ENCODE data around the gene RAB28.
A peak's percentile ranks its signal among the peaks of the same experiment; 100 is the strongest.

Gene RAB28

DNA sequence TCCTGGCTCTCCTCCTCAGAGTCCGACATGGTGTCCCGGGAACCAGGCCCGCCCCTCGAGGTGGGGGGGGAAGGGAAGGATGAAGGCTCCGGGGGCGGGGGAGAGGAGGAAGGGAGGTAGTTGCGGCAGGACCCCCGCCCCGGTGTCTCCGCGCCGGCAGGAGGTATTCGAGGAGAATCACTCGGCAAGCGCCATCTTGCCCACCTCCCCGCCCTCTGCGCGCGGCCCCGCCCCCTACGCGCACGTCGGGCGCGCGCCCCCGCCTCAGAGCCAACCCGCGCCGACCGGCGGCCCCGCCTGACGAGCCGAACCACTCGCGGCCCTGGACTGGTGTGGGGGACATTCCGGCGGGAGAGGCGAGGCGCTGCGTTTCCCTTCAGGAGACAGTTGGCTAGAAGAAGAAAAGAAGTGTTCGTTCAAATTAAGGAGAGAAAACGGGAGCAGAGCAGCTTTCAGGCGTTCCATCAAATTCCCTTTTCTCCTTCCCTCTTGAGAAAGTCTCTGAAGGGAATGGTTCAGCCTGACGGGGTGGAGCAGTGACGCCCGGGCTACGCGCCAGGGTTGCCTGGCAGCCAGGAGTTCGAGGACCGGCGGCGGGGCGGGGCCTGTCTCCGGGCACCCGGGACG is at the start of gene RAB28:
Gene RAB28 (minus strand): TSS at position 219 of the 627 bp plus-strand sequence.
- DNase-seq (ENCODE audit: insufficient read length, low spot score) (peak; percentile 51), FAIRE-seq (peak; percentile 52)
- peak; percentile 55; the same call in 1 of the 2 replicates for TF ChIP-seq POLR2A (IDR thresholded peaks at IDR 0.05; ENCODE audit: low read depth, low read length)

DNA sequence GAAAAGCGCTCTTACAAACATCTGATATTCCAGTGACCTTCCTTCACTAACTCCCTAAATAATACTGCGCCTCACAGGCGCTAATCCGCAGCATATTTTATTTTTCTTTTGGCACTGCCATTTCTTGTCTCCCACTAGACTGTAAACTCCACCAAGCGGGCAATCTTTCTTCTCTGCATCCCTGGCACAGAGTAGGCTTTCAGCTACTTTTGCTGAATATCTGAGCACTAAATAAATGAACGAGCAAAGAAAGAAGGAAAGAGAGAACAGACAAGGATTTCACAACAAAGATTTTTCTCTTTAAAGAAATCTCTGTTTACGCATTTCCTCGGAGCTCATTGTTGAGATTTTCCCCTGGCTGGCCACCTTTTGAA is 47.5 kb upstream of the RAB28 start:
- no peak for TF ChIP-seq POLR2A (IDR thresholded peaks at IDR 0.05; ENCODE audit: low read depth, low read length)
- DNase-seq (ENCODE audit: insufficient read length, low spot score), result no peak
- FAIRE-seq, result no peak

DNA sequence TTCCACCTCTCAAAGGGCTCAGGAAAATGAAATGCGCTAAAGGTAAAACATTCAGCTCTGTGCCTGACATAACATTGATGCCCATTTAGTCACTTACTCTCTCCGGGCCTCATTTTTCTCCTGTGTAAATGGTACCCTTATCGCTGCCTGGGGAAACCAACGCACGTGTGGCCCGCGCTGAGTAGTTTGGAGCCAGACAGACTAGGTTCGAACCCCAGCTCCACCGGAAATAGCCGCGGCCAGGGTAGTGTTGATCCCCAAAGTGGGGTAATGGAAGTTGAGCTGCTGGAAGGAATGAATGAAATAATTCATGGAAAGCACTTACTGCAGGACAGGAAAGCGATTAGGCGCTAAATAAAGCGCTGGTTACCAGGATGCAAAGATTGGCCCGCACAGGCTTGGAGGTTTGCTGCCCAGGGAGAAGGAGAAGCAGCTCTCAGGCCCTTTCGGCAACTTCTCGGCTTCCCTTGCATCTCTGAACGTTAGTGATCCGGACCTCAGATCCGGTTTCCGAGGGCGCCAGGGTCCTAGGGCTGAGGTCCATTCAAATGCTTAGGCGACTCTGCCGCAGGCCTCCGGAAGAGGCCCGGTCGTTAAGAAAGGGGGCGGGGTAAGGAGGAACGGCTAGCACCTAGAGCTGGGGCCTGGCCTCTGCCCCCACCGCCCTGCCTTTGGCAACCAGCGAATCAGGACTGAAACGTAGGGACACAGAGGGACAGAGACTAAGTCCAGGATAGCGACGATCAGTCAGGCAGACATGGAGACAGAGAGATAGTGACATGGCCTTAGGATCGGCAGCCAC is 46.9 kb upstream of the RAB28 start:
- DNase-seq (ENCODE audit: insufficient read length, low spot score) (no peak), FAIRE-seq (no peak)
- no peak for TF ChIP-seq POLR2A (IDR thresholded peaks at IDR 0.05; ENCODE audit: low read depth, low read length)

DNA sequence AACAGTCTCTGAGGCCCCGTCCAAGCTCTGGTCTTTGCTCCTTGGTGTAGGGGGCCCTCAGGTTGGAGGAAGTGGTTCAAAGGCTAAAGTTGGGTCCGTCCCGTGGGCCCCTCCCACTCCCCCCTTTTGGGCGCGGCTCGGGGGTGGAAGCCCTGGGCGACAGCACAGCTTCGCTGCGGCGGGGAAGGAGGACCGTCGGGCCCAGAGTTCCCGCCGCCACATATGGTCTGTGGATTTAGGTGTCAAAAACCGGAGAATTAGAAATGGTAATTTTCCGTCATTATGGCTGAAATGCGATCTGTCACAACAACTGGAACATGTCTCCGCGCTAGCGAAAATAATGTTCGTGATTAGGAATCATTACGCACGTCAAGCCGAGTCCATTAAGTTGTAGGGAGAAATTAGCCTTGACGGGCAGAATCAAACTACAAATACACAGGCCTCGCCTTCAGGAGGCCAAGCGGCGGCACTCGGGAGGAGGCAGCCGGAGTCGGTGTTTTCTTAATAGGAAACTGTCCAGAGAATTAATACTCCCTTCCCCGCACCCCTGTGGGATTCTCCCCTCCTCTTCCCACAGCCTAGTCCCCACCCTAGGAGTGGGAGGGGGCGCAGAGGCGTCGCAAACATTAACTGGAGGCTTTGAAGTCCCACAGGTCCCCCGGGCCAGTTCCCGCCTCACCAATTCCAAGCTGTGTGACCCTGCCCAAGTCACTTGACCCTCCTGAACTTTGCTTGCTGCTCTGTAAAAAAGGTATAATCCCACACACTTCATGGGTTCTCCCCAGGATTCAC is 45.2 kb upstream of the RAB28 start:
- no peak for TF ChIP-seq POLR2A (IDR thresholded peaks at IDR 0.05; ENCODE audit: low read depth, low read length)
- FAIRE-seq, result no peak
- DNase-seq (ENCODE audit: insufficient read length, low spot score), result no peak

DNA sequence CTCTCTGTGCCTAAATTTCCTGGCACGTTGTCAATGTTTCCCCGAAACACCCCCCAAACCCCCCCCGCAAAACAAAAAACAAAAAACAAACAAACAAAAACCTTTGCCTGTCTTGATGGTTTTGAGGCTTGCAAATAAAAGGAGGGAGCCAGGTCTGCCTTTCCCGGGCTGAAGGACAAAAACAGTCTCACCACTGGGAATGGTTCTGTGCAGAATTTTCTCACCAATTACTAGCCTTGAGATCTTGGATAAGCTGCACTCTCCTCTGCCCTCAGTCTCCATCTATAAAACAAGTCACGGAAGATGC is 44.6 kb upstream of the RAB28 start:
- DNase-seq (ENCODE audit: insufficient read length, low spot score), result no peak
- TF ChIP-seq POLR2A (IDR thresholded peaks at IDR 0.05; ENCODE audit: low read depth, low read length), result no peak
- FAIRE-seq, result no peak

DNA sequence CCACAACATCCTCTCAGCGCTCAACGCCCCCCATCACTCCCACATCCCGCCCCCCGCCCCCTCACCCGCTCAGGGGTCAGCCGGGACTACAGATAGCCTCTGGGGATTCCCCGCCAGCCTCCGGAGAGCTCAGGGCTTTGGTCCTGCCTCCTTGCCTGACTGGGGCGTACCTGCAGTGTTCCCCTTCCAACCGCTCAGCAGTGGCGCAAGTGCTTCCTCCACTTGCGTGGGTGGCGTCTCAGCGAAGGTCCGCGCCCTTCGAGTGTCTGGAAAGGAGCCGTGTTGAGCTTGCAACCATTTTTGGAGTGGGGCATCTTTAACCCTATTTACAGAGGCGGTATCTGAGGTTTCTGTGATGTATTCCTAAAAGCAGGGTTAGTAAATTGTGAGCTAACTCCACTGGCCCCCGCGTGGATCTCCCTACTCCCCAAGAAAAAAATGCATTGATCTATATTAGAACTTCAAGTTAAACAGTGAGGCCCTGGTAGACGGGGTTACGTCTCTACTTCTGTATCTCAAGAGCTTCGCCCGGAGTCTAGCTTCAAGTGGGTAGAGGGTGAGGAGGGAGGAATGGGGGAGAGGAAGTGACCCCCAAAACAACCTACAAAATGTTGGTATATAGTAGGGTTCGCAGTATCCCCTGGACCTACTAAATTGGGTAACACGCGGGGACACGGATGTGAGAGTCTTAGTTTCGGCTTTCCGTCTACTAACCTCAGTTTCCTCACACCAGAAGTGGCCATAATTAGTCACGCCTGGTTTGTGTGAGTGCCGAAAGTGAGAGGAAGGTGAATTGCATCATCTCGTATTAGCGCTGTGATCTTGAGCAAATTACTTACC is 44.1 kb upstream of the RAB28 start:
- DNase-seq (ENCODE audit: insufficient read length, low spot score) (no peak), FAIRE-seq (no peak)
- no peak for TF ChIP-seq POLR2A (IDR thresholded peaks at IDR 0.05; ENCODE audit: low read depth, low read length)

DNA sequence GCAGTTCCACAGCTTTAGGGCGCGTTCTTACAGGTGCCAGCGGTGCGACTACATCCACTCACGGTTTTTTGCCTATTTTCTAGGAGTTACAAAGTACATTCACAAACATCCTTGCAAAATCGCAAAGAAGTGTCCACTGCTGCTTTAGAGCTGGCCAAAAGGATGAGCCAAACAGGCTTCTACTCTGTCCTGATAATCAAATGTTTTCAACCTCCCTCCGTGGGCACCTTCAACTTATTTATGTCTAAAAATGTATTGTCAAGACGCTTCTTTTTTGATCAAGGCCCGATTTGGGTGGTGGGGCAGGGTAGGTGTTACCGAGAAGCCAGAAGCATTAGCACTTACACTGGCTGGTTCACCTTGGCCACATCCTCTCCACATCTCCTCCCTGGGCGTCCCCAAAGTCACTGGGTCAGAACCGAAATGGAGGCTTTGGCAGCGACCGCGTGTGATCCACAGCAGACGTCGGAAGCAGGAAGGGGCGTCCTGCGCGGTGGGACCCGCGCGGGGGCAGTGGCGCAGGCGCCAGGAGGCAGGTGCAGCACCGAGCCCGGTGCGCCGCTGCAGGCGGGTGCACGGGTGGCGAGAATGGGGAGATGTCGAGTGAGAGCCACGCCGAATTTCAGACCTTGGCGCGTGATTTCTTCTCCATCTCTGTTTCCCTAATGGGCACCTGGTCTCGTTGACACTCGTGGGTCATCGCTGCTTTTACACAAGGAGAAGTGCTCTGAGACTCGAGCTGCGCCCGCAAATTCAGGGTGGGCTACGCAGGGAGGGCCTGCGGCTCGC is 43.2 kb upstream of the RAB28 start:
- DNase-seq (ENCODE audit: insufficient read length, low spot score) (no peak), FAIRE-seq (no peak)
- no peak for TF ChIP-seq POLR2A (IDR thresholded peaks at IDR 0.05; ENCODE audit: low read depth, low read length)

DNA sequence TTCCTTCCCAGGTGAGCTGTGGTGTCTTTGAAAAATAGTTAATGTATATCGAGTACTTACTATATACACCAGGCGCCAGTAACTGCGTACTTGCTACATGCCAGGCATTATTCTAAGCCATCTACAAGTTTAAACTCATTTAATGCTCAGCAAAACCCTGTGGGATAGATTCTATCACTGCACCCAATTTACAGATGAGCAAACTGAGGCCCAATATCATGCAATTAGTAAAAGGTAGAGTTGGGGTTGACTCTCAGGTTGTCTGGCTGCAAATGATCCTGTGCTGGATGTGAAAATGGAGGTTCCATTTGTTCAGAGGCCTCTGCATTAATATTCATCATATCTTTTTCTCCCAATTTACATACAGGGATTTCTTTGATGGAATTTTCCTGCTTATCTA is 42.5 kb upstream of the RAB28 start:
- no peak for TF ChIP-seq POLR2A (IDR thresholded peaks at IDR 0.05; ENCODE audit: low read depth, low read length)
- FAIRE-seq, result no peak
- DNase-seq (ENCODE audit: insufficient read length, low spot score), result no peak

DNA sequence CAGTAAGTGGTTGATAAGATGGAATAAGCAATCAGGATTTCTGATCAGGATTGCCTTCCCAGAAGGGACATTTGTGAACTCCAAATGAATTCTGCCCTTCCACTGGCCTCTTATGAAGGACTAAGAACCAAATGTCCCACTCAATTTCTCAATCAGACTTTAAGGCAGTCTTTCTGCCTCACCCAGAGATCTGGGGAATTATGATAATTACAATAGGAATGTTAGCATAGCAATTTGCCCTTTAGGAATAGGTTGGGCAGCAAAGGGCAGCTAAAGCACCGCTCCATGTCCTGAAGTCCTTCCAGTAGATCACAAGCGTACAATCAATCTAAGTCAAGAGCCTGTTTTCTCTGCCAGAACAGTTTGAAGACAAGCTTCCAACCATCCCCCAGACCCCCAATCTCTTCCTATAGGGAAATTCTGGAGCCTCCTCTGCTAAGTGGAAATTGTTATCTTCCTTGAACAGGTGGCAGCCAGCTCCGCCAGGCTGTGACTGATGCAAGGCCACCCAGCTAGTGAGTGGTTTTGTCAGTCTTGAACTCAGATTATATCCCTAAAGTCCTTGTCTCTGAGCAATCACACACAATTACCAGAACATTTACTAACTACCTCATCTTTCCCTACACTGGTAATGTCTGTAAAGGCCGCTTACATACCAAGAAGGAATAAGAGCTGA is 41.6 kb upstream of the RAB28 start:
- FAIRE-seq (no peak), DNase-seq (ENCODE audit: insufficient read length, low spot score) (no peak)
- TF ChIP-seq POLR2A (IDR thresholded peaks at IDR 0.05; ENCODE audit: low read depth, low read length), result no peak

DNA sequence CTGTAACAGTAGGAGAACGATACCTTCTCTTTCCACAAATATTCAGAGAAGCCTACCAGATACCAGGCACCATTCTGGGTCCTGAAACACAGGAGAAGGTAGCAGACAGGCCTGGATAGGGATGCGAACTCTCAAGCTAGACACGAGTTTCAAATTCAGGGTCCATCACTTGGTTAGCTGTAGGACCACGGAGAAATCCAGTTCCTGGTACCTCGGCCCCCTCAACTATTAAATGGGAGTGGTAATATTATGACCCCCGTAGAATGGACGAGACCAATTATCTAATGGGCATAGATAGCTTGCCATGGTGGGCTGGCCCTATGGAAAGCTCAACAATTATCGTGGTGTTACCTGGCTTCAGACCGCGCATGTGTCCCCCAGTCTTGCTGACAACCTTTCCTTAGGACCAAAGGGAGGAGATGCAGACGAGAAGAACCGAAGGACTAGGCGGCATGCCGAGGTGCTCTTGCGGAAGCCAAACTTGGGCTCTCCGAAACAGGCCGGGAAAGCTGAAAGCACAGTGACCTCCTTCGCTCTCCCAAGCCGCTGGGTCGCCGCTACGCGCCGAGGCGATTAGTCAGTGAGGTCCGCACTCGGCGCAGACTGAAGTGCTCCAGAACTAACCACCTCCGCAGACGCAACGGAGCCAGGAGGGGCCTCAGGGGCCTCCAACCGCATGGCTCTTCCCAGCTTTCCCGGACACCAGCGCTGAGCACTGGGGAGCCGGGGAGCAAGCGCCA is 40.5 kb upstream of the RAB28 start:
- no peak for FAIRE-seq
- DNase-seq (ENCODE audit: insufficient read length, low spot score), result no peak
- no peak for TF ChIP-seq POLR2A (IDR thresholded peaks at IDR 0.05; ENCODE audit: low read depth, low read length)

DNA sequence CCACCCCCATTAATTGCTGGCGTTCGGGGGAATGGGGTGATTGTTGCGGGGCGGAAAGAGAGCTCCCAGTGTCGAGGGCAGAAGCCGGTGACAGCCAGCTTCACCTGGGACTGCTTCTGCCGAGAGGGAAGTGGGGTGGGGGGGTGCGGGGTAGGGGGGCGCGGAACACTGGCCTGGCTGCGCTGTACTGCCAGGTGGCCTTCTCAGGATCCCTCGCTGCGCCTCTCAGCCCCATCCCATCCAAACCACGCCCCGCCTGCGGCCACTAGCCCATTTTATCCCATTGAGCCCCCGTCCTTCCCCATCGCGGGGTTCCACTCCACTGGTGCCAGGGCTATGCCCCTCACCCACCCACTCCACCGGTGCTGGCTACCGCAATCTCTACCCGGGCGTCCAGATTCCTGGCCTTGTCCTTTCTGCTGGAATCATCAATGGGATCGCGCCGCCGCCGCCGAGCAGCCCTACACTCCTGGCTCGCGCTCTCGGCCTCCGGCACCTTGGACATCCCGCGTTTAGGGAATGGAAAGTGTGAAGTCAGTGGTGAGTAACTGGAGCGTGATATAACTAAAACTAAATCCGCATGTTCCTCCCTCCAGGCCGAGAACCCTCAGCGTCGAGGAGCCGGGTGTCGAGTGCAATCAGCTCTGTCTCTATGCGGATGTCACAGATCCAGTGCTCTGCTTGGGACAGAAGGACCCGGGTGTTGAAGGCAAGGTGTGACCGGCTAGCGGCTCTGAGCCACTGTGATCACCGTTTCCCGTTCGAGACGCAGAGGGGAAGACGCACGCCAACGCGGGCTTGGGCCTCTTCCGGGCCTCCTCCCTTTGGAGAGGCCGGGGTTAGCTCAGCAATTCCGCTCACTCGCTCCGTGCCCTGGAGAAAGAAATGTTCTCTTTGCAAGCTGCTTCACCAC is 39.7 kb upstream of the RAB28 start:
- TF ChIP-seq POLR2A (IDR thresholded peaks at IDR 0.05; ENCODE audit: low read depth, low read length), result no peak
- no peak for DNase-seq (ENCODE audit: insufficient read length, low spot score)
- no peak for FAIRE-seq
